Natural killer cell (primary cell): ENCODE results near the gene CDKAL1. TPM values are rescaled to one million over a fixed set of nuclear protein-coding genes. Genes with fewer than 3 reads are reported as not detected.

Experiments
- ATAC-seq, 3 donors: fragments of 150-1000 bp in 2 of 3; fragments of 200-7000 bp in 1 of 3; cut with Tn5 transposase; 1 replicate in 1 of 3; 2 replicates in 2 of 3; pipeline ENCODE4 v1.10.0; 2021; ENCODE audit warnings: mild to moderate bottlenecking in 2 of 3, moderate library complexity in 2 of 3
- DNase-seq, 2 donors: peaks; one replicate each; pipeline versions ENCODE4 v3.0.0 to v3.0.0-alpha.2; 2013 to 2021; ENCODE audit warnings: mixed read lengths in 1 of 2
- H3K27ac ChIP-seq: one replicate; pipeline ENCODE4 v1.5.1; 2013; ENCODE audit warnings: mild to moderate bottlenecking, low read length
- H3K27me3 ChIP-seq: one replicate; pipeline ENCODE4 v1.6.1; 2013; ENCODE audit warnings: low read length; ENCODE audit not compliant: control insufficient read depth, insufficient read depth
- H3K36me3 ChIP-seq: one replicate; pipeline ENCODE4 v1.6.1; 2013; ENCODE audit warnings: low read length; ENCODE audit not compliant: control insufficient read depth, insufficient read depth
- H3K4me1 ChIP-seq: one replicate; pipeline ENCODE4 v1.6.1; 2013; ENCODE audit warnings: low read length; ENCODE audit not compliant: control insufficient read depth, insufficient read depth
- H3K4me3 ChIP-seq: one replicate; pipeline ENCODE4 v1.5.1; 2013; ENCODE audit warnings: low read length
- H3K9me3 ChIP-seq: one replicate; pipeline ENCODE4 v1.6.1; 2013; ENCODE audit warnings: low read length; ENCODE audit not compliant: control insufficient read depth, insufficient read depth
- H3K27ac Mint-ChIP-seq, 2 donors: one replicate each; pipeline ENCODE4 v1.8.0; 2022; ENCODE audit warnings: mild to moderate bottlenecking in 2 of 2, mixed read lengths in 2 of 2, moderate library complexity in 1 of 2
- H3K27me3 Mint-ChIP-seq, 2 donors: one replicate each; pipeline ENCODE4 v1.8.0; 2022; ENCODE audit warnings: low read depth in 2 of 2, mixed read lengths in 2 of 2
- H3K36me3 Mint-ChIP-seq: one replicate; pipeline ENCODE4 v1.8.0; 2022; ENCODE audit warnings: mixed read lengths
- H3K4me1 Mint-ChIP-seq, 2 donors: one replicate each; pipeline ENCODE4 v1.8.0; 2022; ENCODE audit warnings: mixed read lengths in 2 of 2
- H3K4me3 Mint-ChIP-seq: one replicate; pipeline ENCODE4 v1.8.0; 2022; ENCODE audit warnings: mild to moderate bottlenecking, moderate library complexity, mixed read lengths
- H3K9me3 Mint-ChIP-seq, 2 donors: one replicate each; pipeline ENCODE4 v1.8.0; 2022; ENCODE audit warnings: mixed read lengths in 2 of 2
- CTCF ChIP-seq: fragments of 200-600 bp; IDR thresholded peaks from one replicate; pipeline ENCODE4 v1.8.0; 2022; ENCODE audit warnings: antibody characterized with exemption
- WGBS: methylation state at CpG from one replicate; pipeline ENCODE4 v1.1.7; 2013; ENCODE audit warnings: missing lambda C conversion rate; ENCODE audit not compliant: insufficient coverage; 5-methylcytosine and 5-hydroxymethylcytosine counted together
- intact Hi-C: fragments of 100-400 bp; cut with micrococcal nuclease; formaldehyde crosslinking; loops from one replicate; pipeline ENCODE4 v1.14.2; 2022
- total RNA-seq, 4 donors: library from RNA; stranded (reverse); fragments of 120-200 nt in 1 of 4; gene quantifications; one replicate each; pipeline versions ENCODE4 v1.2.3 to v1.2.4, GENCODE V29; 2013 to 2022

CDKAL1 gene
- total RNA-seq, 3 donors from 2014 or later (not counting 1 experiment from before 2014, with no cell fraction given) = 26.0 to 32.8 (median 28.9) TPM

GRCh38 chr6:21171801-21172200 lies 637.5 kb downstream of the CDKAL1 start:
- Histone ChIP-seq H3K4me3 (no peak overlapping the region), H3K4me1 (no peaks in the 10 kb centered on the region), H3K36me3 (no peaks in the 10 kb centered on the region), H3K27ac (no peak overlapping the region), H3K27me3 (no peaks in the 10 kb centered on the region), H3K9me3 (no peaks in the 10 kb centered on the region)
- ATAC-seq (no peak), DNase-seq (no peak)
- TF ChIP-seq CTCF = no peak
- H3K4me1 Mint-ChIP-seq = peaks cover 2 to 6% of the 10 kb centered on the region in 2 donors
- WGBS = 83% methylated on average over 3 of the region's 4 CpGs
- H3K9me3 Mint-ChIP-seq = no peaks in the 10 kb centered on the region
- intact Hi-C loops = no loop called here
- H3K27ac Mint-ChIP-seq = no peak overlapping the region
- no peaks in the 10 kb centered on the region for H3K27me3 Mint-ChIP-seq
- H3K4me3 Mint-ChIP-seq = no peak overlapping the region
- no peaks in the 10 kb centered on the region for H3K36me3 Mint-ChIP-seq

GRCh38 chr6:21173031-21173430 lies 638.8 kb downstream of the CDKAL1 start:
- Mint-ChIP-seq H3K27me3 (no peaks in the 10 kb centered on the region), H3K9me3 (no peaks in the 10 kb centered on the region), H3K36me3 (no peaks in the 10 kb centered on the region), H3K27ac (no peak overlapping the region), H3K4me1 (peaks cover 0 to 4% of the 10 kb centered on the region in 2 donors), H3K4me3 (no peak overlapping the region)
- Histone ChIP-seq H3K27me3 (no peaks in the 10 kb centered on the region), H3K4me3 (no peak overlapping the region), H3K36me3 (no peaks in the 10 kb centered on the region), H3K9me3 (no peaks in the 10 kb centered on the region), H3K27ac (no peak overlapping the region), H3K4me1 (no peaks in the 10 kb centered on the region)
- TF ChIP-seq CTCF = no peak
- intact Hi-C loops = no loop called here
- 81% methylated on average over 2 of the region's 2 CpGs for WGBS
- ATAC-seq (no peak), DNase-seq (no peak)

GRCh38 chr6:21173678-21174077 lies 639.4 kb downstream of the CDKAL1 start:
- H3K9me3 Mint-ChIP-seq = no peaks in the 10 kb centered on the region
- Histone ChIP-seq H3K27ac (no peak overlapping the region), H3K9me3 (no peaks in the 10 kb centered on the region), H3K4me3 (no peak overlapping the region), H3K36me3 (no peaks in the 10 kb centered on the region), H3K4me1 (no peaks in the 10 kb centered on the region), H3K27me3 (no peaks in the 10 kb centered on the region)
- H3K4me3 Mint-ChIP-seq = no peak overlapping the region
- ATAC-seq (no peak), DNase-seq (no peak)
- H3K27ac Mint-ChIP-seq = no peak overlapping the region
- no peaks in the 10 kb centered on the region for H3K36me3 Mint-ChIP-seq
- peaks cover 0 to 4% of the 10 kb centered on the region in 2 donors for H3K4me1 Mint-ChIP-seq
- 100% methylated on average over 2 of the region's 2 CpGs for WGBS
- intact Hi-C loops = no loop called here
- TF ChIP-seq CTCF = no peak
- no peaks in the 10 kb centered on the region for H3K27me3 Mint-ChIP-seq

- Mint-ChIP-seq H3K27me3 (no peaks in the 10 kb centered on the region), H3K4me3 (no peak overlapping the region), H3K4me1 (peaks cover 5 to 9% of the 10 kb centered on the region in 2 donors), H3K36me3 (no peaks in the 10 kb centered on the region), H3K27ac (no peak overlapping the region), H3K9me3 (no peaks in the 10 kb centered on the region)
- 96% methylated on average over 4 of the region's 4 CpGs for WGBS
- TF ChIP-seq CTCF = no peak
- Histone ChIP-seq H3K9me3 (no peaks in the 10 kb centered on the region), H3K4me1 (no peaks in the 10 kb centered on the region), H3K36me3 (no peaks in the 10 kb centered on the region), H3K27ac (no peak overlapping the region), H3K4me3 (no peak overlapping the region), H3K27me3 (no peaks in the 10 kb centered on the region)
- intact Hi-C loops = no loop called here
- DNase-seq (no peak), ATAC-seq (no peak)
Observed at GRCh38 chr6:21176197-21176596, 641.9 kb downstream of the CDKAL1 start.
